K562 (cell line): ENCODE measurements around the gene ROS1. TPM values are rescaled to one million over a fixed set of nuclear protein-coding genes. Genes with fewer than 3 reads are reported as not detected.

Experiments
- ATAC-seq: fragments of 200-7000 bp; cut with Tn5 transposase; 3 replicates; pipeline ENCODE4 v1.9.1; 2020; ENCODE audit warnings: moderate library complexity
- BruUV-seq: library from RNA; stranded (reverse); fragments of 400-500 nt; replicated peaks from 2 replicates; lab custom pipeline; 2021; lab: Mats Ljungman, UMichigan
- CTCF ChIA-PET: fragments of 300-600 bp; formaldehyde crosslinking; extraction: SDS; loops from one replicate; lab custom pipeline; 2021; ENCODE audit warnings: low intra/inter-chr PET ratio; lab: Yijun Ruan, JAX
- POLR2A ChIA-PET: fragments of 300-600, 350-650 bp; sonication (Branson Sonifier 250); formaldehyde crosslinking; extraction: SDS; loops from one replicate; lab custom pipeline; 2021; ENCODE audit warnings: antibody characterized with exemption, inconsistent platforms; lab: Yijun Ruan, JAX
- DNase-seq, 4 experiments: peaks; one replicate each; pipeline versions ENCODE4 v3.0.0 to v3.0.0-alpha.2; 2011 to 2018; ENCODE audit warnings: low spot score in 3 of 4, mixed read lengths in 3 of 4; ENCODE audit errors: extremely low read depth in 1 of 4
- FAIRE-seq: peaks from 2 replicates; lab custom pipeline; 2011; peaks lifted over from hg19 to GRCh38; lab: Jason Lieb, UNC
- H2AFZ ChIP-seq: 2 replicates; pipeline ENCODE4 v1.6.0; 2011; ENCODE audit warnings: low read depth, low read length, control low read depth, inconsistent platforms
- H3K27ac ChIP-seq: fragments of 200-600 bp; 3 replicates; pipeline ENCODE4 v1.8.0; 2011; ENCODE audit warnings: low read depth, mild to moderate bottlenecking, control low read depth, inconsistent platforms, low read length, moderate library complexity, mixed read lengths; ENCODE audit errors: extremely low read depth
- H3K27me3 ChIP-seq, 2 experiments: fragments of 300-600 bp in 1 of 2; 2 replicates in 1 of 2; 3 replicates in 1 of 2; pipeline versions ENCODE4 v1.6.0 to v1.8.0; 2011; ENCODE audit warnings: inconsistent platforms in 2 of 2, low read length in 2 of 2, mild to moderate bottlenecking in 1 of 2, mixed read lengths in 1 of 2, moderate library complexity in 1 of 2; ENCODE audit not compliant: control insufficient read depth in 2 of 2, insufficient read depth in 2 of 2
- H3K36me3 ChIP-seq: fragments of 300-600 bp; 3 replicates; pipeline ENCODE4 v1.8.0; 2011; ENCODE audit warnings: mild to moderate bottlenecking, low read length, inconsistent platforms; ENCODE audit not compliant: control insufficient read depth, insufficient read depth
- H3K4me1 ChIP-seq, 2 experiments: fragments of 200-600 bp in 1 of 2; replicated peaks in 1 of 2; 2 replicates in 1 of 2; 3 replicates in 1 of 2; pipeline versions ENCODE4 v1.5.1 to v1.8.0; 2011; ENCODE audit warnings: inconsistent platforms in 2 of 2, low read length in 2 of 2, mild to moderate bottlenecking in 1 of 2, mixed read lengths in 1 of 2, moderate library complexity in 1 of 2; ENCODE audit not compliant: control insufficient read depth in 2 of 2, insufficient read depth in 2 of 2
- H3K4me2 ChIP-seq: 2 replicates; pipeline ENCODE4 v1.6.1; 2011; ENCODE audit warnings: low read length, control low read depth, inconsistent platforms, mixed read lengths; ENCODE audit not compliant: insufficient read depth
- H3K4me3 ChIP-seq: fragments of 200-600 bp; sonication (generic), shearing (Covaris generic); 2 replicates; pipeline ENCODE4 v1.5.1; 2016; ENCODE audit warnings: control low read depth, inconsistent platforms
- H3K79me2 ChIP-seq: fragments of 200-600 bp; 3 replicates; pipeline ENCODE4 v1.8.0; 2011; ENCODE audit warnings: low read length, inconsistent platforms; ENCODE audit not compliant: control insufficient read depth, insufficient read depth
- H3K9ac ChIP-seq, 2 experiments: 2 replicates each; pipeline versions ENCODE4 v1.6.0 to v1.6.1; 2011; ENCODE audit warnings: low read depth in 2 of 2, low read length in 2 of 2, control low read depth in 1 of 2, inconsistent platforms in 1 of 2, mild to moderate bottlenecking in 1 of 2, mixed read lengths in 1 of 2; ENCODE audit not compliant: insufficient read depth in 1 of 2
- H3K9me1 ChIP-seq: one replicate; pipeline ENCODE4 v1.6.0; 2011; ENCODE audit warnings: inconsistent platforms, mild to moderate bottlenecking, low read length, moderate library complexity; ENCODE audit not compliant: control insufficient read depth, insufficient read depth
- H3K9me3 ChIP-seq: replicated peaks from 2 replicates; pipeline ENCODE4 v1.5.1; 2011; ENCODE audit warnings: low read depth, low read length, inconsistent platforms; ENCODE audit not compliant: control insufficient read depth, insufficient read depth
- H4K20me1 ChIP-seq: replicated peaks from 2 replicates; pipeline ENCODE4 v1.6.1; 2011; ENCODE audit warnings: low read length, inconsistent platforms, mixed read lengths; ENCODE audit not compliant: control insufficient read depth, insufficient read depth
- ASH1L ChIP-seq: fragments of 450-650 bp; IDR thresholded peaks from 2 replicates; pipeline ENCODE4 v1.6.1; 2018; ENCODE audit warnings: borderline replicate concordance, mild to moderate bottlenecking, low read depth; ENCODE audit not compliant: partially characterized antibody
- GATAD2A ChIP-seq: fragments of 450-650 bp; IDR thresholded peaks from 2 replicates; pipeline ENCODE4 v1.6.1; 2017
- MAX ChIP-seq: sonication (generic); formaldehyde crosslinking; IDR thresholded peaks from 2 replicates; pipeline ENCODE4 v1.9.0; 2022; ENCODE audit warnings: mild to moderate bottlenecking, missing genetic modification reagents
- MED1 ChIP-seq: sonication (generic); formaldehyde crosslinking; IDR thresholded peaks from 2 replicates; pipeline ENCODE4 v1.8.1; 2023; ENCODE audit warnings: missing genetic modification reagents, borderline replicate concordance
- TCF7 ChIP-seq: sonication (generic); IDR thresholded peaks from 2 replicates; pipeline ENCODE4 v1.6.1; 2016; ENCODE audit warnings: antibody characterized with exemption, borderline replicate concordance
- ZNF551 ChIP-seq: fragments of 250-450 bp; sonication (Bioruptor Pico); IDR thresholded peaks from 2 replicates; pipeline ENCODE4 v1.5.0; 2021; ENCODE audit warnings: mild to moderate bottlenecking, moderate library complexity
- WGBS: fragments of 100-300 bp; shearing (Covaris generic); methylation state at CpG from one replicate; pipeline ENCODE4 v1.1.6; 2016; ENCODE audit warnings: low coverage, mixed read lengths; ENCODE audit not compliant: insufficient coverage; ENCODE audit errors: missing lambda C conversion rate; 5-methylcytosine and 5-hydroxymethylcytosine counted together
- in situ Hi-C: fragments of 300-500 bp; cut with MboI; formaldehyde crosslinking; loops from 4 replicates; pipeline ENCODE4 v1.15.0; 2018; ENCODE audit warnings: inconsistent platforms, mixed read lengths
- intact Hi-C: fragments of 100-400 bp; cut with micrococcal nuclease; formaldehyde crosslinking; loops from 2 replicates; pipeline ENCODE4 v1.14.2; 2022
- polyA plus RNA-seq, 8 experiments: library from polyadenylated mRNA; depleted of rRNA in 4 of 8; stranded (reverse) in 5 of 8; unstranded in 3 of 8; fragments of >200 nt; fragmentation: Nextera tagmentation in 2 of 8; fragmentation: Illumina TruSeq in 1 of 8; extraction: Ambion mirVana in 2 of 8; extraction: Trizol in 1 of 8; gene quantifications; 2 replicates each; pipeline versions ENCODE4 v1.2.1 to v1.2.3, GENCODE V29; 2011 to 2014; ENCODE audit warnings: inconsistent platforms in 1 of 8, missing spikeins in 1 of 8
- total RNA-seq, 7 experiments: library from RNA; depleted of rRNA in 6 of 7; stranded (reverse); fragments of >200 nt in 6 of 7; fragmentation: Illumina TruSeq in 2 of 7; extraction: Trizol in 2 of 7; gene quantifications; 2 replicates each; pipeline versions ENCODE4 v1.2.1 to v1.2.3, GENCODE V29; 2011 to 2021; ENCODE audit warnings: low replicate concordance in 1 of 7

Gene ROS1
- total and polyA plus RNA-seq, 9 of the 15 experiments (the other 6 are each of a cell fraction or from before 2014, with no cell fraction given): under 0.01 to 0.16 (median 0.04) TPM; not detected in 6

- Histone ChIP-seq H3K27me3 (peaks cover 0 to 3% of the 10 kb centered on the region in 2 experiments; a peak in 1 of 5 replicates), H3K4me1 (no peaks in the 10 kb centered on the region), H3K9ac (no peak overlapping the region), H4K20me1 (no peaks in the 10 kb centered on the region), H3K27ac (no peak overlapping the region), H3K4me2 (no peak overlapping the region), H2AFZ (no peak overlapping the region), H3K9me3 (no peaks in the 10 kb centered on the region), H3K36me3 (no peaks in the 10 kb centered on the region), H3K4me3 (no peak overlapping the region), H3K79me2 (no peaks in the 10 kb centered on the region), H3K9me1 (no peaks in the 10 kb centered on the region)
- in situ Hi-C loops: no loop called here
- DNase-seq (no peak), ATAC-seq (no peak), FAIRE-seq (no peak)
- TF ChIP-seq TCF7 (no peak), GATAD2A (no peak), MAX (CRISPR knock-in tag) (no peak), ZNF551 (CRISPR knock-in tag) (no peak), MED1 (CRISPR knock-in tag) (no peak), ASH1L (no peak)
- WGBS: 0% methylated on average over 2 of the region's 2 CpGs
- intact Hi-C loops: no loop called here
- no TSS peak for BruUV-seq
- POLR2A ChIA-PET: no interaction called here
- CTCF ChIA-PET: no interaction called here
Observed at GRCh38 chr6:117393045-117393444, 32.7 kb downstream of the ROS1 start.
